ENCODE results near the gene TADA2B.
"Not testable (repeated sequence)": the region's sequence is repeated elsewhere in the genome, so short reads cannot be mapped to it uniquely, and the experiment has no call there.

The TADA2B gene

DNA sequence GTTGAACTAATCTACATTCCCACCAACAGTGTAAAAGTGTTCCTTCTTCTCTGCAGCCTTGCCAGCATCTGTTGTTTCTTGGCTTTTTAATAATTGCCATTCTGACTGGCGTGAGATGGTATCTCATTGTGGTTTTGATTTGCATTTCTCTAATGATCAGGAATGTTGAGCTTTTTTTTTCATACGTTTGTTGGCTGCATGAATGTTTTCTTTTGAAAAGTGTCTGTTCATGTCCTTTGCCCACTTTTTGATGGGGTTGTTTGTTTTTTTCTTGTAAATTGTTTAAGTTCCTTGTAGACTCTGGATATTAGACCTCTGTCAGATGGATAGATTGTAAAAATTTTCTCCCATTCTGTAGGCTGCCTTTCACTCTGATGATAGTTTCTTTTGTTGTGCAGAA is 36.7 kb downstream of the TADA2B start:
- not testable (repeated sequence) for DNase-seq (ENCODE audit: low read depth in 2 of 2)

DNA sequence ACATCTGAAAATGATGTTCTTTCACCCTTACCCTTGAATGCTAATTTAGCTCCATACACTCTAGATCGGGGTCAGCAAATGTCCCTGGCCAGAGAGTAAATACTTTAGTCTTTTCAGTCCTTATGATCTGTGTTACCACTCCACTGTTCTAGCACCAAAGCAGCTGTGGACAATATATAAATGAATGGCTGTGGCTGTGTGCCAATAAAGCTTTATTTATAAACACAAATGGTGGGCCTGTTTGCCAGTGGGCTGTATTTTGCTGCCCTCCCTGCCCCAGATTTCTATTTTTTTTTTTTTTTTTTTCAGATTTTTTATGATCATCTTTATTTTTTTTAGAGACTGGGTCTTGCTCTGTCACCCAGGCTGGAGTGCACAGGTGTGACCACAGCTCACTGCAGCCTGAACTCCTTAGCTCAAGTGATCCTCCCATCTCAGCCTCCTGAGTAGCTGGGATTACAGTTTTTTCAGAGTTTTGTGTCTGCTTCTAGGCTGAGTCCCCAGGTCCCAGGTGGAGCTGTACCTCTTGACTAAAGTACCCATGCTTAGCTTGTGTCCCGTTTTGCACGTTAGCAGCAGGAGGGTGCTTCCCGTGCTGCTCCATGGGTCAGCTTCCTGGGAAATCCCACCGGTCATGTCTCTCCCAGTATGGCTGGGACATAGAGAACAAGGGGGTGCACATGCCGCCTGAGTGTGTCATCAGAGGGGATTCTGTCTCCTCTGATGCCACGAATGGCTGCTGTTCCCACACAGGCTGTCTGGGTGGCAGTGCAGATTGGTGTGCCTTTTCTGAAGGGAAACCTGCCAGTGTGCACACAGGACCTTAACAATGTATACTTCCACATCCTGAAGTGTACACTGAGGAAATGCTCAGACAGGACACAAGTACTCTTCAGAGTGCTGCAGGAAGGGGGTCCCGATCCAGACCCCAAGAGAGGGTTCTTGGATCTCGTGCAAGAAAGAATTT is 40.7 kb downstream of the TADA2B start:
- no peak for DNase-seq (ENCODE audit: low read depth in 2 of 2)

DNA sequence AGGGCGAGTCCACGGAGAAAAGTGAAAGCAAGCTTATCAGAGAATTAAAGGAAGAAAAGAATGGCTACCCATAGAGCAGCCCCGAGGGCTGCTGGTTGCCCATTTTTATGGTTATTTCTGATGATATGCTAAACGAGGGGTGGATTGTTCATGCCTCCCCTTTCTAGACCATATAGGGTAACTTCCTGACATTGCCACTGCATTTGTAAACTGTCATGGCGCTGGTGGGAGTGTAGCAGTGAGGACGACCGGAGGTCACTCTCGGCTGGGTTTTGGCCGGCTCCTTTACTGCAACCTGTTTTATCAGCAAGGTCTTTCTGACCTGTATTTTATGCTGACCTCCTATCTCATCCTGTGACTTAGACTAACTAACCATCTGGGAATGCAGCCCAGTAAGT is 41.4 kb downstream of the TADA2B start:
- not testable (repeated sequence) for DNase-seq (ENCODE audit: low read depth in 2 of 2)

DNA sequence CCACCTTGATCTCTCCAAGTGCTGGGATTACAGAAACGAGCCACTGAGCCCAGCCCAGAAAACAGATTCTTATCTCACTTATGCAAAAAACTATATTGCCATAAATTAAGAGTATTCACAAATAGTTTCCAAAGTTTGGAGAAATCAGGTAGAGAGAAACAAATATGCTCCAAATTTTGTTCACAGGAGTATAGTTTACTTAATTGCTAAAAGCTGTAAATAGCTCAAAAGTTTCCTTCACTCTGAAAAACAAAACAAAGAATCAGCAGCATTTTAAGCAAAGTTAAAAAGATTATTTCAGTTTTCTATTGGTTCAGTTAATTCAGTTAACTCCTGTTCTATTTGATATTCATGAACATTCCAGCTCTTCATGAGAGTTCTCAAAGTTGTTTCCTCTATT is 43.2 kb downstream of the TADA2B start:
- no peak for DNase-seq (ENCODE audit: low read depth in 2 of 2)

DNA sequence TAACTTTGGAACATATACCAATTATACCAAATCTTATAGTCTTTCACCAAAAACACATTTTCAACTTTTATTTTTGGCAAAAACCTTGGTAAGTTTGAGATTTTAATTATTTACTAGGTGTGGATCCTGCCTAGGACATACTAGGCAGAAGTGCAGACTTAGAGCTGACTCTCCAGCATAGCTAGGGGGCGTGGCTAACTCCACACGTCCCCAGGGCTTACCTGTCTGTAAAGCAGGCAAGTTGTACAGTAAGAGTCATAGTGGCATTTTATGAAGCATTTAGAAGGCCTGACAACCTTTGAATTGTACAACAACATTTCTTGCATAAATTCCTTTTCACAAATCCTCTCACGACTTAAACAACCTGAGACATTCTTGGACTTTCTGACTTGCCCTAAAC is 43.9 kb downstream of the TADA2B start:
- DNase-seq (ENCODE audit: low read depth in 2 of 2) = no peak

DNA sequence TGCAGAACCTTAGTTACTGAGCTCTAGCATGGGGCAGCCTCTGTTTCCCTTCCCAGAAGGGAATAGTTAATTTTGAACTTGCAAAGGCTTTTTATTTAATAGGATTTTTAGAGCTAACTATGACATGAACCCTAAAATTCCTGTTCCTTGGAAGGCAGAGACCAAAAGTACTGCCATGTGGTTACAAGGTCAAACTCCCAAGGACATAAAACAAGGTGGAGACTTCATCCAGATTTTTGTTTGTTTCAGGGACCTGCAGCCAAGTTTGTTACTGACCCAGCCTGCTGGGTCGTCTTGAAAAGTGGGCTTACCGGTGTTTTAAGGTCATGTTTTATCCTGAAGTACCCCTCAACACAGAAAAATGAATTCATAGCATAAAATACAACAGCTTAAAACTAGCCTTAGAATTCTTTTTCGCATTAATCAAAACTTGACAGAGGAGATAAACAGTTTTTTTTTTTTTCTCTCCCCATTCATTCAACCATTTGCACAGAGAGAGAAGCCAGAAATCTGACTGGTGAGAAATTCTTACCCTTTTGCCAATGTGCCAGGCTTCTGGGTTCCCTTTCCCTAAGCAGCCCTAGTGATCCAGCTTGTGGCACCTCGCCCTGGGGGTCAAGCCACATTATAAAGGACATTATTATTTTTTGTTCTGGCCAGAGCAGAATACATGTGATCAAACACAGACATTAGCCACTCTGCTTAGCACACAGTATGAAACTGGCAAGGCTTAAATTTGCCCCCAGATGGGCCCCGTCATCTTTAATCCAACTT is 46.2 kb downstream of the TADA2B start:
- no peak for DNase-seq (ENCODE audit: low read depth in 2 of 2)

DNA sequence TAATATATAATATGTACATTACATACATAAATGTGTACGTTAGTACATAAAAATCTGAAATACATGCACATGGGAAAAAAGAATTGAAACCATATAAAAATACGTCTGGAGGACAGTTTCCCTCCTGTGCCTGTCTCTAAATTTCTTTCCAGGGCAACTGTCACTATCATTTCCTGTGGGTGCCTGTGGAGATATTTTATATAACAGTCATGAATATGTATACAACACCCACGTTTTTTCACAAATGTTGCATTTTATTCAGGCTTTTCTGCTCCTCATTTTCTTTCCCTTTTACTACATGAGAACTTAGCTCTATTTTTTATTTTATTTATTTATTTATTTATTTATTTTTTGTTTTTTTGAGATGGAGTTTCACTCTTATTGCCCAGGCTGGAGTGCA is 48.9 kb downstream of the TADA2B start:
- DNase-seq (ENCODE audit: low read depth in 2 of 2) = no peak

DNA sequence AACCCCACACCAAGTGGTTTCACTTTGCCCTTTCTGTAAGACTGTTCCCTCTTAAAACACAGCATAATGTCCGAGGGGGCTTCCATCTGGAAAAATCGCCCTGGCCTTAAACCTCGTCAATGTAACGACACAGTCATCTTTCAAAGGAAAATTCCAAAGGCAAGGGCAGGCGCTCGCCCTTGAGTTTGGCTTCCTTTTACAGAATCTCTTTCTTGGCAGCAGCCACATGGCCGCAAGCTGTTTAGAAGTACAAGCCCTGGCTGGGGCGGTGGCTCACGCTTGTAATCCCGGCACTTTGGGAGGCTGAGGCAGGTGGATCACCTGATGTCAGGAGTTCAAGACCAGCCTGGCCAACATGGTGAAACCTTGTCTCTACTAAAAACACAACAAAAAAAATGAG is 51.7 kb downstream of the TADA2B start:
- DNase-seq (ENCODE audit: low read depth in 2 of 2) = no peak

DNA sequence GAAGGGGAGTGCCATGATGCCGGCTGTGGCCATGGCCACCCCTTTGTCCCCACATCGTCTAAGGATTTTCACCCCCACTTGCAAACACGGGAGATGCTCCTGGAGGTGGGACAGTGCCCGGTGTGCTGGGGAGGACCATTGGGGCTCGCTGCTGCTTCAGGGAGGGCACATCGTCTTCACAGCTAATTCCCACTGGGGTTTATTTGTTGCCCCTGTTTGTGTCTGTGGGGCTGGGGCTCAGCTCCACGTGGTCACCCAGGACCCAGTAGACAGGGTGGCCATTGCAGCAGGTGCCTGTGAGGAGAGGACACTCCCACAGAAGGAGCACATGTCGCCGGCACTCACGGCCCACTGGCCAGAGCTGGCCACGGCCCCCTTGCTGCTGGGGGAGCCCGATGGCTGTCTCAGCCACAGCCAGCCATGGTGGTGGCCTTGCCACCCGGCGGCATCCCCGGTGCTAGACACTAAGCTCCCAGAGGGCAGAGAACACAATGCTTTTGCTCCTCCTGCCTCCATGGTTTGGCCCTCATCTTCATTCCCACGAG is 52.5 kb downstream of the TADA2B start:
- DNase-seq (ENCODE audit: low read depth in 2 of 2) = no peak

DNA sequence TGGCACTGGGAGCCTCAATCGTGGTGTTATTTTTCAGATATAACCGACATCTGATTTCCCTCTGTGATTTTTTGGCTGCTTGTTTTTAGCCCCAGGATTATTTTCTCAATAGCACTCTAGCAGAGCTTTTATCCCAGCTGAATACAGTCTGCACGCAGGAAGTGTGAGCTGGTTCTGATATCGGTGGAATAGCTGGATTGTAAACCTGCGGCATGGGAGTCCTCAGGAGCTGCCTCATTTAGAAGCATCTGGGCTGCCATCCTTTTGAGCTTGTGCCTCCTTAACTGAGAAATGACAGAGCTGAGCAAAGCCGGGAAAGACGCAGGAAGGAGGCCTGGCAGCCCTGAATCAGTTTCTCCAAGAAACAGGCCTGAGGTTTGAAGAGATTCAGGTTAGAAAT is 53.1 kb downstream of the TADA2B start:
- DNase-seq (ENCODE audit: low read depth in 2 of 2) = no peak

DNA sequence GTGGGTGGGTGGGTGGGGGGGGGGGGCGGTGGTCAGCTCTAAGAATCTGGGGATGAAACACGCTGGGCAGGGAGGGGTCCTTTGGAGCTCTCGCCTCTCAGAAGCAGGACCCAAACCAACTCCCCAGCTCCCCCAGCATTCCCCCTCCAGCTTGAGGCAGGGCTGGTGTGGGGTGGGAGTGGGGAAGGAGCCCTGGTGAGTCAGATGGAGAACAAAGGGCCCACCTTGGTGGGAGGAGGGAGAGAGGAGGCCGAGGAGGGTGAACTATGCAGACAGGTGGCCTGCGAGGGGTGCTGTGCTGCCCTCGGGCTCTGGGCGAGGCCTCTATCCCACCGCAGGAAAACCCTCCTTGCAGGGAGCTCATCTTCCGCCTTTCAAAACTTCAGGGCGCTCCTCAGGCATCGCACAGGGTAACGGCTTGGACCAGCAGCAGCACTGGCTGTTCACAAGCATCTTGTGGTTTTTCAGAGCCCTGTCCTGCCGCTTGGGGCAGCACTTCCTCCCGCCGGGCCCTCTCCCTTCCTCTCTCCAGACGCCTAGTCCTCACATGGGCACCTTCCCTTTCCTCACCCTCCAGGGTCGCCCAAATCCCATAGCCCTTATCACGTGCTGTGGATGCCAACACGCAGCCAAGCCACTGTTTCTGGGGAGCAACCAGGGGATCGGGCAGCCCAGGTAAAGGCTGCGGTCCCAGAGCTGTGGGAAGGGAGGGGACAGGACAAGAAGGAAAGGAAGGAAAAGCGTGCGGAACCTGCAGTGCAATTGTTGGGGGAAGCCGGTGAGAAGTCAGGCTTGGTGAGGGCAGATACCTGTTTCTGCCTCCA is 58.7 kb downstream of the TADA2B start:
- peak; percentile 35 to 43 for DNase-seq (ENCODE audit: low read depth in 2 of 2)

DNA sequence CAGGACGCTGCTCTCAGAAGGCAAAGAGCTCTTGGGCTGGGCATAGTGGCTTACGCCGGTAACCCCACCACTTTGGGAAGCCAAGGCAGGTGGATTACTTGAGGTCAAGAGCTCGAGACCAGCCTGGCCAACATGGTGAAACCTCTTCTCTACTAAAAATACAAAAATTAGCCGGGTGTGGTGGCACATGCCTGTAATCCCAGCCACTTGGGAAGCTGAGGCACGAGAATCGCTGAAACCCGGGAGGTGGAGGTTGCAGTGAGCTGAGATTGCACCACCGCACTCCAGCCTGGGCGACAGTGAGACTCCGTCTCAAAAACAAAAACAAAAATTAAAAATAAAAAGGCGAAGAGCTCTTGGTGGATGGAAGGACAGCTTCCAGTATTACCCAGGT is 59.3 kb downstream of the TADA2B start:
- not testable (repeated sequence) for DNase-seq (ENCODE audit: low read depth in 2 of 2)

DNA sequence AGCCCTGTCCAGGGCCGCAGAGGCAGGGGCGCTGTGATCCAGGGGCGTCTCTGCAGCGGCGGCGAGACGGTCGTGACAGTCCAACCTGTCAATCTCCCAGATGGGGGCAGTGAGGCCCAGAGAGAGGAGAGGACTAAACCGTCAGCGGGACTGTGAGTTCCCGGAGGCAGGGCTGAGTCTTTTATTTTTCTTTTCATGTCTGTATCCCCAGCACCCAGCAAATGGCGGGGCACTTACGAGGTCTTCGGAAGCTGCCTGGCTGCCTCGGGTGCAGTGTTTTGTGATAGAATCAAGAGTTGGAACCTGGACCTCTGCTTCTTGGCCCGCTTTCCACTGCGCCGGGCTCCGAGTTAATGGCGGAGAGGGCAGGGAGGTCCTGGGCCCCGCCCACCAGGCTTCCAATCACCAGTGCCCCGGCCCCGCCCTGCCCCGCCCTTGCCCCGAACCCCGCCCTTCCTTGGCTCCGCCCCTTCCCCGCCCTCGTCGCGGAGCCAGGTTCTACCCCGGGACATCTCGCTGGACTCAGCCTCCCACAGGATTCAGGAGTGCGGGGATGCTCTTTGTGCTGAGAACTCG is 59.9 kb downstream of the TADA2B start:
- DNase-seq (ENCODE audit: low read depth in 2 of 2) = peak; percentile 64 to 81

DNA sequence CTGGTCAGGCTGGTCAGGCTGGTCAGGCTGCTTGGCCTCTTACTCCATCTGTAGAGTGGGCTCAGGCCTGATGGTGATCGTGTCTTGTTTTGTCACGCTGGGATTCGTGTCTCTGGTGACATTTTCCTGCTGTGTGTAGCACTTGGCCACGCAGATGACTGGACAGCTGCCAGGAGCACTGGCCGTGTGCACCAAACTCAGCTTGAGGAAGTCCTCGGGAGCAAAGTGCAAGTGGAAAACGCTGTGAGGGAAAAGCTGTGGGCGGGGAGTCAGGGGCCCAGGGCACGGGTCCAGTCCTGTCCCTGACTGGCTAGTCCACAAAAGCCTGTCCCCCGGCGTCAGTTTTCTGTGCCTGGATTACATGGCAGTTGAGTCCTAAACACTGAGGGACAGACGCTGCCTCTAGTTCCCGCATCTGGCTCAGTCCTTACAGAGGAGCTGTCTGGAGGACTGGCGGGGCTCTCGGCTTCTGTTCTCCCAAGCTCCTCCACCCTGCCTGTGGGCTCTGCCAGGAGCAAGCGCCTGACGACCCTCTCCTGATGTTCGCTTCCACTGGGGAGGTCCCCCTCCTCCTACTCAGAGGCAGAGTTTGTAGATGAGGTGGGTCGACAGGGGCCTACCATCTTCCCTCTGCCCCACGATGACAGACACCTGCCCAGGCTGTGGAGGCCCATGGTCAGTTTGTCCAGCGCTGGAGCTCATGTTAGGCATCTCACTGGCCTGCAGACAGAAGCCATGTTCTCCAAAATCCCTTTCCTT is 60.6 kb downstream of the TADA2B start:
- DNase-seq (ENCODE audit: low read depth in 2 of 2) = no peak

DNA sequence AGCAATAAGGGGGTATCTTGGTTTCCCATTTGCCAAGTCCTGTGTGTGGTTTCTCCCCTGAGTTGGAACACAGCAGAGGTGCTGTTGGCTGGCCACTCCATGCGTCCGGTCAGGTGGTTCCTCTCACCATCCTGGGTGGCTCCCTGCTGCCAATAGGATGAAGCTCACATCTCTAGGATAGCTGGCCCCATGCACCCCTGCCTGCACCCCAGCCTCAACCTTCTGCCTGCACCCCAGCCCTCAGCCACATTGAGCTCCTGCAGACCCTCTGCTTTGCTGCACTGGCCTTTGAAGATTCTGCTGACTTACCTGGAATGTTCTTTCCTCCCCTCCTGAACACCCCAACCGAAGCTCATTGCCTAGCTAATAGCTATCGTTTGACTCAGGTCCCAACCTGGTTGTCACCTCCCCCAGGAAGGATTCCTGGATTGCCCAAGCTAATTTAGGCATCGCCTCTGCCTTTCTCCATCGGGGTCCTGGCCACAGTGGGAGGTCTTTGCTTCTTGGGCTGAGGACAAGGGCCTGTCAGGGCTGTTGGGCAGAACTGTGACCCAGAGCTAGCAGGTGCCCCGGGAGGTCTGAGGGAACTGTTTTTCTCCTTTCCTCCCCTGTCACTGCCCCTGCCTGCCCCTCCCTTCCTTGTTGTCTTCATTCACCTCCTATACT is 61.3 kb downstream of the TADA2B start:
- no peak for DNase-seq (ENCODE audit: low read depth in 2 of 2)

DNA sequence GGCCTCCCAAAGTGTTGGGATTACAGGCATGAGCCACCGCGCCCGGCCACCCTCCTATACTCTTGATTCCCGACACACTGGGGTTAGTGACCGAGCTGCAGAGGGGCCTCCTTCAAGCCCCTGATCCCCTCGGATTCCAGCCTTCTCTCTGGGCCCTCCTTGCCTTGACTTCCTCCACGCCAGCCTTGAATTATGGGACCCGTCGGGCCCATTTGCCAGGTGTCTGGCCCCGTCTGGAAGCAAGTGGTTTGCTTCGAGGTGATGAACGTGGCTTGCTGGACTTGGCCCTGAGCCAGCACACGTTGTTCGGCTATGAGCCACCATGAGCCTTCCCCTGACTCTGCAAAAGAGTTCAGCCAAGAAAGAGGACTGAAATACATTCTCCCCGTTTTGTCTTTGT is 62.1 kb downstream of the TADA2B start:
- no peak for DNase-seq (ENCODE audit: low read depth in 2 of 2)

DNA sequence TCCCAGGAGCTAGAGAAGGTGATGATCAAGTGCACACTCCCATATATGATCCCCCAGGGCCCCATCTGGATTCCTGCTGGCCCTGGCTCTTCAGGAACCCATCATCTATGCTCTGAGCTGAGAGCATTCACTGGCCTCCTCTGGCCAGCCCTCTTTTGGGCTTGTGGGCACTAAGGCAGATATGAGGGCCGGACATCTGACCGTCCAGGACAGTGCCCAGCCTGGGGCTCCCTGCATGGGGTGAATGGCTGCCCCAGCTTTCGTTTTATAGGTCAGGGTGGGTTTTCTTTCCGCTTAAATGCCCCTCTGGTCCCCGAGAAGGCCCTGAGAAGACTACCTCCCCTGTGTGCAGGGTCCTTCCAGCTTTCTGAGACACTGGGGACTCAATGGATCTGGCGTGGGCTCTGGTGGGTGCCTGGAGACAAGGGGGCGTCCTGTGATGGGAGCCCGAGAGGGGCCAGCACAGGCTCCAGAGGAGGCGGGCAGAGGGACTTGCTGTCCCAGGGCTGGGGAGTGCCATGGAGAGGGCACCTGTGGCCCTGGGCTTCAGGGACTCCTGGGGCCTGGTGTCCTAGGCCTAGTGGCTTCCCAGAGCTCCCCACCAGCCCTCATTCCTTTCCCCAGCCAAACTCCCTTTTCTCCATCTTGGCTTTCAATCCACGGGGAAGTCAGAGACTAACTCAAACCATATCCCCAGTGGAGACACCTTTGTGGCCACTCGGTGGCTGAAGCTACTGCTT is 64.2 kb downstream of the TADA2B start:
- DNase-seq (ENCODE audit: low read depth in 2 of 2) = no peak
